ENCODE results near the gene ABCB8.
A peak's percentile ranks its signal among the peaks of the same experiment; 100 is the strongest.

The ABCB8 gene

DNA sequence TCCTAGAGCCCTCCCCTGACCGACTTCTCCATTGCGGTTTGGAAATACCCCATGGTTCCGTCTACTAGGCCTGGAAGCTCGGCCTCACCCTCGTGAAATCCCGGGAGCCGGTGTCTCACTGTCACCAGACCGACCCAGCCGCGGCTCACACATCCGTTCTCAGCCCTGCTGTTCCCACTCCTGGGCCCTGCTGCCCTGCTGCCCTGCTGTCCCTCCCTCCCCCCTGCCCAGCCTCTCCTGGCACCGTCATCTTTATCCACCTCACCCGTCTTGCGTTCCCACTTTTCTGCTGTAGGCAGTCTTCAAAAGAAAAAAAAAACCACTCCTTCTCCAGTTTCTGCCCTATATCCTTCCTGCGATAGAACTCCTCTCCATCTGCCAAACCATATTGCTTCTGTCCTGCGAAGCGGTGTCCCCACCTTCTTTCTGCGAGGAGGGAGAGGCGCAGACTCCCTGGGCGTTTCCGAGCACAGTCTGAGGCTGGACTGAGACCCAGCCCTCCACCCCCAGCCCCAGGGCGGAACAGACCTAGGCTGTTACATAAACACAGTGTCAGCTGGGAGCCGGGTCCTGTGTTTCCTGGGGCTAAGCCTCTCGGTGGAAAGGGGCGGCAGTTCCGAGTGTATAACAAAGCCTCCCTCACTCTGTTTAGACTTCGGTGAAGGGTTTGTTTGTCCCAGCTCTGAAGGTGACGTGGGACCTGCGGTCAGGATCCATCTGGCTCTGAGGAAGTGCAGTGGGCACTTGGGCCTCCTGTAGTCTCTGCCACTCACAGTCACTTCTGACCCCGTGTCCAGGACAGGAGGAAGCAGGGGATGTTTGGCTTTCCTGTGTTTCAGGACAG is 60.8 kb downstream of the ABCB8 start:
- DNase-seq: no peak

DNA sequence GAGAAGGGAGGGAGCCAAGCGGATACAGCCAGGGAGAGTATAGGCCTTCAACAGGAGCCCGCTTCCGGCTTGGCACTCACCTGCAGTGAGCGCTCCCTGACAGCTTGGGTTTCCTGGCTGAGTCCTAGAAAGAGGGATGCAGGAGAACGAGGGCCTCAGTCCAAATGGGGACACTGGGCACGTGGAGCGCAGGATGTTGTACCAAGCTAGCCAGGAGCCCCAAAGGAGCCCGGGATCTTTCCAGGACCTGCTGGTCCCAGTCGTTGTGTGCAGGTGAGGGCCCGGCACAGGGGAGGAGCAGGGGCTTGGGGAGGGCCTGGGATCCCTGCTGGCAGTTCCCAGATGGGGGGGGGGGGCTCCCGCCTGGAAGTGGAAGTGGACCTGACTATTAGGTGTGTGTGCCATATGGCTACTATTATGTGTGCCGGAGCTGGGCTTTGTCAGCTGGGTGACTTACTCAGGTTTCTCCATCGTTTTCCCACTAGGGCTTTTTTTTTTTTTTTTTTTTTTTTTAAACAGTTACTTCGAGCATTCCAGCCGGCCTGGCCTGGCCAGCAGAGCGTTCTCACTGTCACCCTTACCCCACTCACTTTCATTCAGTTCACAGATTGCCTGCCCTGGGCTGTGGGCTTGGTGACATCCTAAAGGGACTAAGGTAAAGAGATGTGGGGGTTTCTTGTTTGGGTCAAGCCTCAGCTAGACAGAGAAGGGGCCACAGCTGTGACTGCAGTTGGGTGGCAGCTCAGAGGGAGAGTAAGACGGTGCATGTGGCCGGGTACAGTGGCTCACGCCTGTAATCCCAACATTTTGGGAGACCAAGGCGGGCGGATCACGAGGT is 61.9 kb downstream of the ABCB8 start:
- no peak for DNase-seq

- no peak for DNase-seq
Observed at GRCh38 chr7:151091003-151091402, 62.8 kb downstream of the ABCB8 start.

DNA sequence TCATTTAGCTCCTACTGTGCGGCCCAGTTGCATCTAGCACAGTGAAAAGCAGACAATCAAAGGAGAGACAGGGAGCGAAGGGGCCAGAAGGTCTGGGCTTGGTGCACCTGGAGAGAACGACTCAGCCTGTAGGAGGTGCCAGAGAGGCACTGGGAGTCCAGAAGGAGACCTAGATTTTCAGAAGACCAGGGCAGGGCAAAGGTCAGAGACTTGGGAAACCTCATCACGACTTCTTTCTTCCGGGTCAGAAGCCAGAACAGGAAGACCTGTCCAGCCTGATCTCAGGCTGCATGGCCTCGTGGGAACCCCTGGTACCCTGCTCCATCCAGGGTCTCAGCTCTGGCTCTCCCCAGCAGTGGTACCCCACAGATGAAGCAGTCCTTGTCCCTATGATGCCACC is 63.2 kb downstream of the ABCB8 start:
- DNase-seq: peak in 1 of 2 donors; percentile 40

DNA sequence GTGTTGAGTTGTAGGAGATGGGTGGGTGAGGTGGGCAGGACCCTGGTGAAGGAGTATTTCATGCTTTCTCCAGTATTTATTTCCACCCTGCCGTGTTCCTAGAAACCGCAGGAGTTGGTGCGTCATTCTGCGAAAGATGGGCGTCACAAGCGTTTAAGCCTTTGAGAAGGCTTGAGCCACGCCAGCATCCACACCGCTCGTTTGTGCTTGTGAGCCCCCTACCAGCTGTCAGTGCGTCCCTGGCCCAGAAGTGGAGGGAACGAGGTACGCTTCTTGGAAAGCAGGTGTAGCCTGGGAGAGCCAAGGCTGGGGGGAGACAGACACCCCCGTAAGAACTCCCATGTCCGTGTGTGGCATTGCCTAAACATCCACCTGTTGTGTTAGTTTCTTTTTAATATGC is 63.7 kb downstream of the ABCB8 start:
- DNase-seq: no peak

DNA sequence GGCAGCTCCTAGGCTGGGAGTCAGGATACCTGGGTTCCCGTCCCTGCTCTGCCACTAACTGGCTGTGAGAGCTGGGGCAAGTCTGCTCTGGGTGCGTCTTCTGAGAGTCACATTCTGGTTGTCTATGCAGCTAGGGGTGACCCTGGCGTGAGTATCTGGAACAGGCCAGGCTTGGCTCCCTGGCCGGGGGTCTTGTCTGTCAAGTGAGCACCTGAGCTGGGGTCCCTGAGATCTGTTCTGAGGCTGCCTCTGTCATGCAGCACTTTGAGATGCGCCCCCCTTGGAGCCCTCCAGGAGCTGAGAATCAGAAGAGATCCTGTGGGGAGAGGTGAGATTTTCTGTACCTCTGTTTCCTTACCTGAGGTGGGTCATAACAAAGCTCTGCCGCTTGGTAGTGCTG is 65.5 kb downstream of the ABCB8 start:
- no peak for DNase-seq

DNA sequence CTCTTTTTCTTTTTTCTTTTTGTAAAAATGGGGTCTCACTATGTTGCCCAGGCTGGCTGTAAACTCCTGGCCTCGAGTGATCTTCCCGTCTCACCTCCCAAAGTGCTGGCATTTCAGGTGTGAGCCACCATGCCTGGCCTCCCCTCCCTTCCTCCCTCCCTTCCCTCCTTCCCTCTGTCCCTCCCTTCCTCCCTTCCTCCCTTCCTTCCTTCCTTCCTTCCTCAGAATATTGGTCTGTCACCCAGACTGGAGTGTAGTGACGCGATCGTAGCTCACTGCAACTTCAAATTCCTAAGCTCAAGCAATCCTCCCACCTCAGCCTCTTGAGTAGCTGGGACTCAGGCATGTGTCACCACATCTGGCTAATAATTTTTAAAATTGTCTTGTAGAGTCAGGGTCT is 66.4 kb downstream of the ABCB8 start:
- no peak for DNase-seq

- DNase-seq: no peak
Observed at GRCh38 chr7:151095123-151095797, 67.0 kb downstream of the ABCB8 start.

- no peak for DNase-seq
Observed at GRCh38 chr7:151095828-151096475, 67.7 kb downstream of the ABCB8 start.

Measured in stimulated activated CD4-positive, alpha-beta T cell treated with anti-CD3 and anti-CD28 coated beads, Interleukin-2, amount 100 ng/mL, for 24 hours (primary cell).